GM23338 (cell line): ENCODE measurements around the gene GRM5.

ENCODE experiments used
- CREB1 ChIP-seq: fragments of 250-450 bp; sonication (Bioruptor Pico); IDR thresholded peaks from 2 replicates; pipeline ENCODE4 v1.5.0; 2020; ENCODE audit warnings: low read depth, mild to moderate bottlenecking, moderate library complexity
- EZH2 ChIP-seq: fragments of 200-600 bp; sonication (generic); IDR thresholded peaks from one replicate; pipeline ENCODE4 v1.8.0; 2017; ENCODE audit warnings: antibody characterized with exemption, mild to moderate bottlenecking, low read depth; ENCODE audit not compliant: unreplicated experiment
- EZH2phosphoT487 ChIP-seq: fragments of 200-600 bp; sonication (generic); IDR thresholded peaks from one replicate; pipeline ENCODE4 v1.8.1; 2018; ENCODE audit warnings: antibody characterized with exemption; ENCODE audit not compliant: unreplicated experiment
- JUNB ChIP-seq: IDR thresholded peaks from one replicate; pipeline ENCODE4 v1.6.1; 2016; ENCODE audit warnings: antibody characterized with exemption; ENCODE audit not compliant: unreplicated experiment
- POLR2AphosphoS5 ChIP-seq: IDR thresholded peaks from 2 replicates; pipeline ENCODE4 v1.6.1; 2016; ENCODE audit warnings: antibody characterized with exemption, low read depth
- TF ChIP-seq, protein P1 (sequence below), 2 experiments: fragments of 200-600 bp in 1 of 2; sonication (generic) in 1 of 2; conservative IDR thresholded peaks; 2 replicates each; pipeline versions ENCODE4 v1.5.1 to v1.6.1; 2016 to 2017; ENCODE audit warnings: antibody characterized with exemption in 2 of 2, low read depth in 2 of 2, mild to moderate bottlenecking in 2 of 2, moderate library complexity in 1 of 2
- TF ChIP-seq, protein P2 (sequence below): IDR thresholded peaks from 2 replicates; pipeline ENCODE4 v1.6.1; 2016; ENCODE audit warnings: antibody characterized with exemption
- TF ChIP-seq, protein P3 (sequence below): IDR thresholded peaks from one replicate; pipeline ENCODE4 v1.6.1; 2018; ENCODE audit warnings: antibody characterized with exemption; ENCODE audit not compliant: unreplicated experiment

DNA sequence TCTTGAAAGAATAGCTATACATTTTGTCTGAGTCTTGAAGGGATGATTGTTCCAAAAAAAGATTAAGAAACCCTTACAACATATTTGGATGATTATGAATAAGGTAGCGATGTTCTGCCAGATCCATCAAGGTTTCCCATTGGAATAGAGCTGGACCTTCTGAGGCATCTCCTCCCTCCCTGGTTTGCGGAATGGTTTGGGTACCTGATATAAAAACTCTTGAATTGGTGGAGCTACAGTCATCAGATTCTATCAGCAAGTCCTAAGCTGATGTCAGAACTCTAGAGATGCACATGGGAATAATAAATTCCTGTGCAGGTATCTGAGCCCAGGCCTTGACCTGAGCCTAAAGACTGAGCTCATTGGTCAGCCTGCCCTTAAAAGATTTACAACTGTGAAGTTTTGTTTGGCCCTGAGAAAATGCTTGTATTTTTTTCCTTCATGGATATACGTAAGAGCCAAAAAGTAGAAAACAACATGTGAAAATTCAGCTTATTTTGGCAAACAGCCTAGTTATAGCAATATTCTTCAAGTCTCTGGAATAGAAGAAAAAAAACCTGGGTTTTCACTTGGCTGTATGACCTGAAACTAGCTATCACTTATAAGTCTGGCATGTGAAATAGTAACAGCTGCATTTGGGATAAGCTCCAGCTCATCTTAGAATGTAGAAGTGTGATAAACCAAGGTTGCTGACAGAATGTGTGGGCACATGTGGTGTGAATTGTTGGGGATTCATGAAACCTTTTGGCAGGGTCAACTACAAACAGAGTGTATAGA lies 462.5 kb downstream of the GRM5 start:
- TF ChIP-seq, protein P1, sequence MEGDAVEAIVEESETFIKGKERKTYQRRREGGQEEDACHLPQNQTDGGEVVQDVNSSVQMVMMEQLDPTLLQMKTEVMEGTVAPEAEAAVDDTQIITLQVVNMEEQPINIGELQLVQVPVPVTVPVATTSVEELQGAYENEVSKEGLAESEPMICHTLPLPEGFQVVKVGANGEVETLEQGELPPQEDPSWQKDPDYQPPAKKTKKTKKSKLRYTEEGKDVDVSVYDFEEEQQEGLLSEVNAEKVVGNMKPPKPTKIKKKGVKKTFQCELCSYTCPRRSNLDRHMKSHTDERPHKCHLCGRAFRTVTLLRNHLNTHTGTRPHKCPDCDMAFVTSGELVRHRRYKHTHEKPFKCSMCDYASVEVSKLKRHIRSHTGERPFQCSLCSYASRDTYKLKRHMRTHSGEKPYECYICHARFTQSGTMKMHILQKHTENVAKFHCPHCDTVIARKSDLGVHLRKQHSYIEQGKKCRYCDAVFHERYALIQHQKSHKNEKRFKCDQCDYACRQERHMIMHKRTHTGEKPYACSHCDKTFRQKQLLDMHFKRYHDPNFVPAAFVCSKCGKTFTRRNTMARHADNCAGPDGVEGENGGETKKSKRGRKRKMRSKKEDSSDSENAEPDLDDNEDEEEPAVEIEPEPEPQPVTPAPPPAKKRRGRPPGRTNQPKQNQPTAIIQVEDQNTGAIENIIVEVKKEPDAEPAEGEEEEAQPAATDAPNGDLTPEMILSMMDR (conservative IDR thresholded peaks at IDR 0.05; ENCODE audit: low read depth in 2 of 2), result no peak
- TF ChIP-seq EZH2phosphoT487 (no peak), JUNB (no peak), POLR2AphosphoS5 (no peak), EZH2 (no peak), CREB1 (CRISPR knock-in tag) (no peak)
- TF ChIP-seq, protein P2, sequence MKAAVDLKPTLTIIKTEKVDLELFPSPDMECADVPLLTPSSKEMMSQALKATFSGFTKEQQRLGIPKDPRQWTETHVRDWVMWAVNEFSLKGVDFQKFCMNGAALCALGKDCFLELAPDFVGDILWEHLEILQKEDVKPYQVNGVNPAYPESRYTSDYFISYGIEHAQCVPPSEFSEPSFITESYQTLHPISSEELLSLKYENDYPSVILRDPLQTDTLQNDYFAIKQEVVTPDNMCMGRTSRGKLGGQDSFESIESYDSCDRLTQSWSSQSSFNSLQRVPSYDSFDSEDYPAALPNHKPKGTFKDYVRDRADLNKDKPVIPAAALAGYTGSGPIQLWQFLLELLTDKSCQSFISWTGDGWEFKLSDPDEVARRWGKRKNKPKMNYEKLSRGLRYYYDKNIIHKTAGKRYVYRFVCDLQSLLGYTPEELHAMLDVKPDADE, result no peak
- TF ChIP-seq, protein P3, sequence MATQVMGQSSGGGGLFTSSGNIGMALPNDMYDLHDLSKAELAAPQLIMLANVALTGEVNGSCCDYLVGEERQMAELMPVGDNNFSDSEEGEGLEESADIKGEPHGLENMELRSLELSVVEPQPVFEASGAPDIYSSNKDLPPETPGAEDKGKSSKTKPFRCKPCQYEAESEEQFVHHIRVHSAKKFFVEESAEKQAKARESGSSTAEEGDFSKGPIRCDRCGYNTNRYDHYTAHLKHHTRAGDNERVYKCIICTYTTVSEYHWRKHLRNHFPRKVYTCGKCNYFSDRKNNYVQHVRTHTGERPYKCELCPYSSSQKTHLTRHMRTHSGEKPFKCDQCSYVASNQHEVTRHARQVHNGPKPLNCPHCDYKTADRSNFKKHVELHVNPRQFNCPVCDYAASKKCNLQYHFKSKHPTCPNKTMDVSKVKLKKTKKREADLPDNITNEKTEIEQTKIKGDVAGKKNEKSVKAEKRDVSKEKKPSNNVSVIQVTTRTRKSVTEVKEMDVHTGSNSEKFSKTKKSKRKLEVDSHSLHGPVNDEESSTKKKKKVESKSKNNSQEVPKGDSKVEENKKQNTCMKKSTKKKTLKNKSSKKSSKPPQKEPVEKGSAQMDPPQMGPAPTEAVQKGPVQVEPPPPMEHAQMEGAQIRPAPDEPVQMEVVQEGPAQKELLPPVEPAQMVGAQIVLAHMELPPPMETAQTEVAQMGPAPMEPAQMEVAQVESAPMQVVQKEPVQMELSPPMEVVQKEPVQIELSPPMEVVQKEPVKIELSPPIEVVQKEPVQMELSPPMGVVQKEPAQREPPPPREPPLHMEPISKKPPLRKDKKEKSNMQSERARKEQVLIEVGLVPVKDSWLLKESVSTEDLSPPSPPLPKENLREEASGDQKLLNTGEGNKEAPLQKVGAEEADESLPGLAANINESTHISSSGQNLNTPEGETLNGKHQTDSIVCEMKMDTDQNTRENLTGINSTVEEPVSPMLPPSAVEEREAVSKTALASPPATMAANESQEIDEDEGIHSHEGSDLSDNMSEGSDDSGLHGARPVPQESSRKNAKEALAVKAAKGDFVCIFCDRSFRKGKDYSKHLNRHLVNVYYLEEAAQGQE, result no peak
